Stimulated activated CD8-positive, alpha-beta memory T cell treated with anti-CD3 and anti-CD28 coated beads, Interleukin-12 subunit alpha, Interleukin-12 subunit beta, amount 100 ng/mL, for 4 hours (primary cell): ENCODE measurements around the gene FUT3.

Experiments
- DNase-seq: peaks from one replicate; pipeline ENCODE4 v3.0.0-alpha.2; 2020; ENCODE audit warnings: low read depth

FUT3 gene

GRCh38 chr19:5800361-5801270 is 50.6 kb downstream of the FUT3 start:
- no peak for DNase-seq

GRCh38 chr19:5799247-5800241 is 51.7 kb downstream of the FUT3 start:
- no peak for DNase-seq

- no peak for DNase-seq
These were observed 53.0 kb downstream of the FUT3 start for GRCh38 chr19:5798244-5798643.

- no peak for DNase-seq
These were observed 55.8 kb downstream of the FUT3 start for GRCh38 chr19:5795382-5795919.

GRCh38 chr19:5793188-5793587 is 58.1 kb downstream of the FUT3 start:
- no peak for DNase-seq
